Stimulated activated CD4-positive, alpha-beta T cell treated with anti-CD3 and anti-CD28 coated beads, Interleukin-15, amount 100 ng/mL, for 24 hours (primary cell): ENCODE data around the gene CEP72.
"Not testable (repeated sequence)": the region's sequence is repeated elsewhere in the genome, so short reads cannot be mapped to it uniquely, and the experiment has no call there.

Source experiments
- DNase-seq: peaks from one replicate; pipeline ENCODE4 v3.0.0-alpha.2; 2020

Gene CEP72

DNA sequence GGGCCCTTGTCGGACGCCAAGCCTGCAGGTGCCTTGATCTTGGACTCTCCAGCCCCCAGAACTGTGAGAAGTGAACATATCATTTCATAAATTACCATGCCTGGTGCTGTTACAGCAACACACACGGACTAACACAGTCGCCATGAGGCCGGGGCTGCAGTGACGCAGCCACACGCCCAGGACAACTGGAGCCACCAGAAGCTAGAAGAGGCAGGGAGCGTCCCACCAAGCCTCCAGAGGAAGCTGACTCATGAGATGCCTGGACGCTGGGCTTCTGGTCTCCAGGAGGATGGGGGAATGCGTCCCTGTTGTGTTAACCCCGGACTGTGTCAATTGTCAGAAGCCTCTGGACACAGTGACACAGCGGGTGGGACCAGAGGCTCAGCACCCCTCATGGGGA, 74.8 kb downstream of the CEP72 start:
- DNase-seq = not testable (repeated sequence)

DNA sequence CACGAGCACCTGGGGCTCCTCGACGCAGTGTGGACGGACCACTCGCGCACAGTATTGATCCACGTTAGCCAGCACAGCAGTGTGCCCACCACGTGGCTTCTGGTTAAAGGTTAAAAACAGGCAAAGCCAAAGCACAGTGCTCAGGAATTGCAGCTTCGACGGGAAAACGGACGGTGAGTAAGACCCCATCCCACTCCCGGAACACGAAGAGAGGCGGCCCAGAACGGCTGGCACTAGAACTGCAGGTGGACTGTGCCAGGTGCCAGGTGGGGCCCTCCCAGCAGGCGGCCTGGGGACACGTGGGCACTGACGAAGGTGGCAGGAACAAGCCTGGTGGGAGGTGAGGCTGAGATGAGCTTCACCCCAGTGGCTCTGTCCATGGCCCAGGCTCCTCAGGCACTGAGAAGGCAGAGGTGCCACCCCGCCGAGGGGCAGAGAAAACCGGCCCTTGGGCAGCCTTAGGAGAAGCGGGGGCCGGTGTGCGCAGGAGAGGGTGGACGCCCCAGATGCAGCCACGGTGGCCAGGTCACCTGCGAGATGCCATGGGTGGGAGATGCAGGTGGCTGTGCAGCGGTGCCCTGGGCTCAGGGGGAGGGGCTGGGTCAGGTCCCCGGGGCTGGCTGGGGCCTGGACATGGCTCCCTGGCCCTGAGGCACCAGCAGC, 76.3 kb downstream of the CEP72 start:
- DNase-seq = not testable (repeated sequence)

DNA sequence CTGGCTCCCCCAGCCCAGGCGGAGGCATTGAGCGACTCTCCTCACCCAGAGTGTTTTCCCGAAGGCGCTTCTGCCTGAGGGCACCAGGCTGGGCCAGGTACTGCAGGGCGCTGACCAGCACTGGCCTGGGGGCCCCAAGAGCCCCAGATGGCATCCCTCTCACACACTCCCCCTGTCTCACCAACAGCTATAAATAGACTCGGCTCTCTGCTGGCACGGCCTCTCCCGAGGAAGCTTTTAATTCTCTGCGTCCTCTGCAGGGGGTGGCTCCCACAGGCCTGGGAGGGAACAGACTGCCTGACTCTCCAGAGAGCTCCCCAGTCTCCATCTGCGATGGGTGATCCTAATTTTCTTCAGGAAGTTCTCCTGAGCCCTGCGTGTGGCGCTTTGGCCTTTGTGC, 78.2 kb downstream of the CEP72 start:
- not testable (repeated sequence) for DNase-seq

DNA sequence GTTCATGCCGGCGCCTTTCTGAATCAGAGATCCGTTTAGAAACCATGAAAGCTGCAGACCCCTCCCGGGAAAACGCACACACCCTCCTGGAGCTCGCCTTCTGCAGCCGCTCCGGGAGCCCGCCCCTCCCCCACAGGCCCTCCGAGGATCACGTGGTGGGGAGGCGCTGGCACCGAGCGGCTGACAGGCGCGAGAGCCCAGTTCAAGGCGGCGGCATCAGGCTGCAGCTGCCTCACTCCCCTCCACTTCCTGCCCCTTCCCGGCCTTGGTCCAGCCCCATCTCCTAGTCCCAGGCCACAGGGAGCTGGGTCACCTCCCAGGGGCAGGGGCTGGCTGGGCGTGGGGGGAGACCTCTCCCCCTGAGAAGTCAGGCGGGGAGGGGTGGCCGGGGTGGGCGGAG, 78.9 kb downstream of the CEP72 start:
- DNase-seq = not testable (repeated sequence)

DNA sequence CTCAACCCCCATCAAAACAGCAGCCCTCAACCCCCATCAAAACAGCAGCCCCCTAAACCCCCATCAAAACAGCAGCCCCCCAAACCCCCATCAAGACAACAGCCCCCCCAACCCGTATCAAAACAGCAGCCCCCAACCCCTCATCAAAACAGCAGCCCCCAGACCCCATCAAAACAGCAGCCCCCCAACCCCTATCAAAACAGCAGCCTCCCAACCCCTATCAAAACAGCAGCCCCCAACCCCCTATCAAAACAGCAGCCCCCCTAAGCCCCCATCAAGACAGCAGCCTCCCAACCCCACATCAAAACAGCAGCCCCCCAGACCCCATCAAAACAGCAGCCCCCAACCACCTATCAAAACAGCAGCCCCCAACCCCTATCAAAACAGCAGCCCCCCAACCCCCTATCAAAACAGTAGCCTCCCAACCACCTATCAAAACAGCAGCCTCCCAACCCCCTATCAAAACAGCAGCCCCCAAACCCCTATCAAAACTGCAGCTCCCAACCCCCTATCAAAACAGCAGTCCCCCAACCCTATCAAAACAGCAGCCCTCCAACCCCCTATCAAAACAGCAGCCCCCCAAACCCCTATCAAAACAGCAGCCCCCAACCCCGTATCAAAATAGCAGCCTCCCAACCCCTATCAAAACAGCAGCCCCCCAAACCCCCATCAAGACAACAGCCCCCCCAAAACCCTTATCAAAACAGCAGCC, 79.8 kb downstream of the CEP72 start:
- DNase-seq = no peak

DNA sequence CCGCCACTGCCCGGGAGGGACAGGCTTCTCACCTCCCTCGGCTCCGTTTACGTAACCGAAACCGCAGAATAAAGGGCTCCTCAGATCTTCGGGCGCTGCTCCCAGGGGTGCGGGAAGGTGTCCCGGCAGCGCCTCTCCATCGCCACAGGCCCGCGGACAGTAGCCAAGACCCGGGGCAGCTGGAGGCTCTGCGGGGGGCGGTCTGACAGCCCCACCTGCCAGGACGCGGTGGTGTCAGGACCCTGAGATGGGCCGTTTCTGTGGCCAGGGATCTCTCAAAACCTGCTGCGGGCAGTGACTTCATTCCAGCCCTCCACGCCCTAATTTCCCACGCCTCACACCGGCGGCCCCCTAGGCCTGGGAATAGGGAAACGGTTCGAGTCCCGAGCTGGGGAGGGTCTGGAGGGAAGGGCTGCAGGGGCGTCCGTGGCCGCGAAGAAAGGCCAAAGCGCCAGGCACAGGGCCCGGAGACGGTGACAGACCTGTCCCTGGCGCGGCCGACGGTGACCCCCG, 80.4 kb downstream of the CEP72 start:
- DNase-seq = not testable (repeated sequence)

DNA sequence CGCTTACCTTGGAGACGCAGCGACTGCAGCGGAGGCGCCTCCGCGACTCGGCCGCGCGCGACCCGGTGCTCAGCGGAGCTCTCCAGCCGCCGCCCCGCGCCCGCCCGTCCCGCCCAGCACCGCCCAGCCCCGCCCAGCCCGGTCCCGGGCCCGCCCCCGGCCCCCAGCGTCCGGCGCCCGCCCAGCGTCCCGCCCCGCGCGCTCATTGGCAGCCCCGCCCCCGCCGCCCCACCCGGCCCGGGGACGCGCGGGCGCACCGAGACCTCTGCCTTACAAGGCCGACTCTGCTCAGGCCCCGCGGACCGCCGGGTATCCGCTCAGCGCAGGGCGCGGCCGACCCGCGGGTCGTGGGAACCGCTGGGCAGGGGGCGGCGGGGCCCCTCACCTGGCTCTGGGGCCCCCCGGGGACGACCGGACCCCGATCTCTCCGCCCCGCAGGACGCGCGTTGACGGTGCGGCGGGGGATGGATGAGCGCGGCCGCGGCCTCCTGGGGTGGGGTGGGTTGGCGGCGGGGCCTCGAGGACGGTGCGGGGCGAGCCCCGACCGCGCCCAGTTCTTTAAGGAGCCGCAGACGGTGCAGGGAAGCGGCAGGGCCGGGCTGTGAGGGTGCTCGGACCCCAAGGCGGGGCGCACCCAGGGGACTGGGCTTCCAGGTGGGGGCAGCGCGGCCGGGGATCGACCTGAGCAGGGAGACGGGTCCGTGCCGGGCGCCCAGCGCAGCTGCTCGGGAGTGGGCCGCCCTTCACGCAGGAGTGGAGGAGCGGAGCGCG, 81.3 kb downstream of the CEP72 start, which contains the start of gene TPPP:
Gene TPPP, minus strand, starts transcription at position 82 of the 771 bp plus-strand sequence. CDS start 15,292 bp downstream, outside the sequence.
- peak; percentile 86 for DNase-seq

DNA sequence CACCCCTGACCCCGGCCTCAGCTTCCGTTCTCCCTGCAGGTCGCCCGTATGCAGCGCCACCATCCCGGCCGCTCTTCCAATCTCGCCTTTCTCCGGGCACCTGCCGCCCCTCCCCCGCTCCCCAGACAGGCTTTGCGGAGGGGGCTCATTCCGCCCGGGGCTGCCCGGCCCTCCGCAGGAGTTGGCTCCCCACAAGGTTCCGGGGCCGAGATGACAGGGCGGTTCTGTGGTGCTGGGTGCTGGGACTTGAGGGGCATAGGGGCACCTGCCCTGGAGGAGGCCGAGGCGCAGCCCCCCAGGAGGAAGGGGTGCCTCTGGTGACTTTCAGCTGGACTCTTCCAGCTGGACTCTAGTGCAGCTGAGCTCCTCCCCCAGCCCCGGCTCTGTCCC, 81.9 kb downstream of the CEP72 start:
- not testable (repeated sequence) for DNase-seq

DNA sequence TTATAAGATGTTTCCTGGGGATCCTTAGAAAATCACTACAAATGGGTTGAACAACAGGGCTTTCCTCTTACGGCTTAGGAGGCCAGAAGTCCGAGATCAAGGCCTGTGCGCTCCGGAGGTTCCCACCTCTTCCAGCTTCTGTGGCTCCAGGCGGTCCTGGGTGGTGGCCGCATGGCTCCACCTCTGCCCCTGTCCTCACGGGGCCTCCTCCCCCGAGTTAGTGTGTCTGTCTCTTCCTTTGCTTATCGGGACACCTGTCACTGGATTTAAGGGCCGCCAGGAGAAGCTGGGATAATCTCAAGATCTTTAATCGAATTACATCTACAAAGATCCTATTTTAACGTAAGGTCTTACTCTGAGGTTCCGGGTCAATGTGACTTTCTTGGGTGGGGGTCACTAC, 83.3 kb downstream of the CEP72 start:
- DNase-seq = not testable (repeated sequence)

DNA sequence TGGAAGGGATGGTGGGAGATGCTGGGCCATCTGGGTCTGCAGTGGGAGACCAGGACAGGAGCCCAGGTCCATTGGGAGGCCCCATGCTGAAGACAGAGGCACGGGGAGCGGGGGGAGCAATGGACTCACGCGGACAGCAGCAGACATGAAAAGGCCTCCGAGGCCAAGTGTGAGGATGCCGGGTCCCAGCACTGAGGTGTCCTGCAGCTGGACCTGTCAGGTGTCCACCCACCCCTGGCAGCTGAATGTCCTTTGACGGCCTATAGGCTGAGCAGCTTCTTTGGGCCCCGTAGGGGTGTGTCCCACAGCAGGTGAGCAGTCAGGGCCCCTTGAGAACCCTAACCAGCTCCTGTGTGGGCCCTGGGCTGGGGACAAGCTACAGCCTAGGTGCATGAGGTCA, 84.1 kb downstream of the CEP72 start:
- DNase-seq = not testable (repeated sequence)

DNA sequence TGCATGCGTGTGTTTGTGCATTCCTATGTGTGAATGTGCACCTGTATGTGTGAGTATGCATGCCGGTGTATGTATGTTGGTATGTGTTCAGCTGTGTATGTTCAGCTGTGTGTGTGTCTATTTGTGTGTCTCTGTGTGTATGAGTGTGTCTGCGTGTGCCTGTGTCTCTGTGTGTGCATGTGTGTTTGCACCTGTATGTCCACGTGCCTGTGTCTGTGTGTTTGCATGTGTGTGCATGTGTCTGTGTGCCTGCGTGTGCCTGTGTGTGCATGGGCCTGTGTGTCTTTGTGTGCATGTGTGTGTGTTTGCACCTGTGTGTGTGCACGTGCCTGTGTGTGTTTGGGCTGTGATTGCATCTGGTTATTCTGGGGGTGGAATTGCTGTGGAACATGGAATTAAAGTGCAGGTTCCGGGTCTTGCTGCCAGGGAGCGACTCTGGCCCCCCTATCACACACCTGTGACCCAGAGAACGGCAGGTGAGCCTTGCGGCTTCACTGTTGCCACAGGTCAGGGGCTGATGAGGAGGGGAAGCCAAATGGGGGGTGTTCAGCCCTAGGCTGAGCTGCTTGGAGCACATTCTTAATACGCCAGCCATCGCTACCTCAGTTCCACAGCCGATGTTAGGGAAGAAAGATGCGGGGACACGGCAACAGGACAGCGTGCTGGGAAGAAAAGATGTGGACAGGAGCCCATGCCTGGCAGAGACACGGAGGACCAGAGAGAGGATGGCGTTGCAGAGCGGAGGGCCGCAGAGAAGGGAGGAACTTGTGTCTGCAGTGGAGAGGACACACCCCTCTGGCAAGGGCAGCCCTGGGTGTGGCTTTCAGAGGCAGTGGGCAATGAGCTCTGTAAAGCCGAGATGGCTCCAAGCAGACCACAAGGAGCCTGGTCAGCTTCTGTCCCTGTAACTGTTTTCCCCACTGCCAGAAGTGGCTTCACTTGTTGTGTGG, 84.9 kb downstream of the CEP72 start:
- DNase-seq = not testable (repeated sequence)
